Uterus (tissue), 2 donors: Measurements from ENCODE around the gene CWC22.

Experiments
- POLR2A ChIP-seq, 2 donors: fragments of 450-650 bp; IDR thresholded peaks; one replicate each; pipeline ENCODE4 v1.6.1; 2016; ENCODE audit warnings: antibody characterized with exemption in 2 of 2, mild to moderate bottlenecking in 1 of 2, moderate library complexity in 1 of 2
- TF ChIP-seq, protein P1 (sequence below), 4 experiments: fragments of 200-600 bp in 2 of 4; fragments of 450-650 bp in 2 of 4; sonication (generic) in 2 of 4; IDR thresholded peaks; one replicate each; pipeline ENCODE4 v1.5.1; 2016 to 2019; ENCODE audit warnings: antibody characterized with exemption in 4 of 4, mild to moderate bottlenecking in 2 of 4, moderate library complexity in 1 of 4

GRCh38 chr2:179909845-179910734, 97.0 kb downstream of the CWC22 start:
- TF ChIP-seq, protein P1, sequence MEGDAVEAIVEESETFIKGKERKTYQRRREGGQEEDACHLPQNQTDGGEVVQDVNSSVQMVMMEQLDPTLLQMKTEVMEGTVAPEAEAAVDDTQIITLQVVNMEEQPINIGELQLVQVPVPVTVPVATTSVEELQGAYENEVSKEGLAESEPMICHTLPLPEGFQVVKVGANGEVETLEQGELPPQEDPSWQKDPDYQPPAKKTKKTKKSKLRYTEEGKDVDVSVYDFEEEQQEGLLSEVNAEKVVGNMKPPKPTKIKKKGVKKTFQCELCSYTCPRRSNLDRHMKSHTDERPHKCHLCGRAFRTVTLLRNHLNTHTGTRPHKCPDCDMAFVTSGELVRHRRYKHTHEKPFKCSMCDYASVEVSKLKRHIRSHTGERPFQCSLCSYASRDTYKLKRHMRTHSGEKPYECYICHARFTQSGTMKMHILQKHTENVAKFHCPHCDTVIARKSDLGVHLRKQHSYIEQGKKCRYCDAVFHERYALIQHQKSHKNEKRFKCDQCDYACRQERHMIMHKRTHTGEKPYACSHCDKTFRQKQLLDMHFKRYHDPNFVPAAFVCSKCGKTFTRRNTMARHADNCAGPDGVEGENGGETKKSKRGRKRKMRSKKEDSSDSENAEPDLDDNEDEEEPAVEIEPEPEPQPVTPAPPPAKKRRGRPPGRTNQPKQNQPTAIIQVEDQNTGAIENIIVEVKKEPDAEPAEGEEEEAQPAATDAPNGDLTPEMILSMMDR (IDR thresholded peaks at IDR 0.05) = no peak
- no peak for TF ChIP-seq POLR2A (IDR thresholded peaks at IDR 0.05)
